ENCODE measurements around the gene RERE.
"Not testable (repeated sequence)": the region's sequence is repeated elsewhere in the genome, so short reads cannot be mapped to it uniquely, and the experiment has no call there.

RERE gene

GRCh38 chr1:8641377-8641997 lies 176.0 kb downstream of the RERE start:
- DNase-seq (ENCODE audit: low read depth, low spot score): no peak

GRCh38 chr1:8640950-8641349 lies 176.5 kb downstream of the RERE start:
- DNase-seq (ENCODE audit: low read depth, low spot score): no peak

GRCh38 chr1:8639148-8639547 lies 178.3 kb downstream of the RERE start:
- no peak for DNase-seq (ENCODE audit: low read depth, low spot score)

GRCh38 chr1:8633741-8634501 lies 183.5 kb downstream of the RERE start:
- no peak for DNase-seq (ENCODE audit: low read depth, low spot score)

DNA sequence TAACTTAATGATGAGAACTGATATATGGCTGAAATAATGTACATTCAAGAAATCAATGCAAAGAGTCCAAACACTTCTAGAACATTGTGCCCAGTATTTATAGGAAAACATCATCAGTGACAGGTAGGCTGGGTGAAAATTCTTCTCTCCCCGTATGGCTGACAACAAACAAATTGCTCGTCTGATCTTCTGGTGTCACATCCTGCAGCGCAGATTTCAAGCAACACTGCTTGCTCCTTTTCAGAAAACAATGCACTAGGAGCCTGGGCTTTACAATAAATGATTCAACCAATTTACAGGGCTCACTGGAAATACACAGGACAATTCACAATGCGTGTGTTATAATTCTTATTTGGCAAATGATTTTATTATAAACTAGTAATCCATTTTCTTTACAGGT lies 185.3 kb downstream of the RERE start:
- DNase-seq (ENCODE audit: low read depth, low spot score): no peak

DNA sequence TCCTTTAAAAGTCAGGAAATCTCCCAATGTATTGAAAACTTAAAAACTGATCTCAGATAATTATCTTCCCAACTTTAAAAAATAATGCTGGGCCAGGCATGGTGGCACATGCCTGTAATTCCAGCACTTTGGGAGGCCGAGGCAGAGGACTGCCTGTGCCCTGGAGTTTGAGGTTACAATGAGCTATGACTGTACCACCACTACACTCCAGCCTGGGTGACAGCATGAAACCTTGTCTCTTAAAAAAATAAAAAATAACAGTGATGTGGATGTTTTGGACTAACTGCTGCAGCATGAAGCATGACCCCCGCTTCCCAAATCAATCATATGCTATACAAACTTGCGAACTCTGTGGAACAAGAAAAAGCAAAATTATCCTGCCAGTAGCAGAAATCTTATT lies 186.3 kb downstream of the RERE start:
- DNase-seq (ENCODE audit: low read depth, low spot score): no peak

- DNase-seq (ENCODE audit: low read depth, low spot score): no peak
Measured at GRCh38 chr1:8629241-8630091, 188.0 kb downstream of the RERE start.

DNA sequence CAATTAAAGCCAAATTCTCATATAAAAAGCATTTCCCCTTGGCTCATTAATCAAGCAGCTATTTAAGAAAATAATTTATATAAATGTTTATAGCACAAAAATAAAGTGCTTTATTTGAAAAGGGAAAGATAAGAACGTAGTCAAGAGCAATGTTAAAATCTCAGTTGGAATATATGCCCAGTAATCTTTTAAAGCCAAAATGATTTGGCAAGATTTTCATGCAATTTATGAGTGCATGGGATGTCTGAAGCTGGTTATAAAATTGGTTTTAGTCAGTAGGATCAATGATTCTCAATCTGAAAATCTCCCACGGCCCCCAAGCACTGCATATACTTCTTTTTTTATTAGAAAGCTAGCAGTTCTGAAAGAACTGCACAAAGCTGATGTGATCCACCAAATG lies 188.8 kb downstream of the RERE start:
- no peak for DNase-seq (ENCODE audit: low read depth, low spot score)

DNA sequence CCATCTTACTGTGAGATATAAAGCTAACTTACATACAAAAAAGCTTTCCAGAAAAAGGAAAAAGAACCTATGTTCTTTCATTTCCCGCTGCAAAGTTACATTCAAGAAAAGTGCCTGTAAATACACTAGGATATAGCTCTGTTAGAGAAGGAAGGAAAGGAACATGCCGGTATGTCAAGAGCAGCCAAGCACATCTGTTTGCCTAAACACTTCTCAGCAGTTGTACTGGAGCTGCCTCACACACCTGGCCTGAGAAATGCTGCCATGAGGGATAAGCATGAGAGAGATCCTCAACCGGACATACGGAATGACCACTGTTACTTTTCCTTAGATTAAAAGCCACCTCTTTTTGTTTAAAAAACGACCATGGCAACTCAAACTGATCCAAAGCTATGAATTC lies 189.7 kb downstream of the RERE start:
- DNase-seq (ENCODE audit: low read depth, low spot score): no peak

DNA sequence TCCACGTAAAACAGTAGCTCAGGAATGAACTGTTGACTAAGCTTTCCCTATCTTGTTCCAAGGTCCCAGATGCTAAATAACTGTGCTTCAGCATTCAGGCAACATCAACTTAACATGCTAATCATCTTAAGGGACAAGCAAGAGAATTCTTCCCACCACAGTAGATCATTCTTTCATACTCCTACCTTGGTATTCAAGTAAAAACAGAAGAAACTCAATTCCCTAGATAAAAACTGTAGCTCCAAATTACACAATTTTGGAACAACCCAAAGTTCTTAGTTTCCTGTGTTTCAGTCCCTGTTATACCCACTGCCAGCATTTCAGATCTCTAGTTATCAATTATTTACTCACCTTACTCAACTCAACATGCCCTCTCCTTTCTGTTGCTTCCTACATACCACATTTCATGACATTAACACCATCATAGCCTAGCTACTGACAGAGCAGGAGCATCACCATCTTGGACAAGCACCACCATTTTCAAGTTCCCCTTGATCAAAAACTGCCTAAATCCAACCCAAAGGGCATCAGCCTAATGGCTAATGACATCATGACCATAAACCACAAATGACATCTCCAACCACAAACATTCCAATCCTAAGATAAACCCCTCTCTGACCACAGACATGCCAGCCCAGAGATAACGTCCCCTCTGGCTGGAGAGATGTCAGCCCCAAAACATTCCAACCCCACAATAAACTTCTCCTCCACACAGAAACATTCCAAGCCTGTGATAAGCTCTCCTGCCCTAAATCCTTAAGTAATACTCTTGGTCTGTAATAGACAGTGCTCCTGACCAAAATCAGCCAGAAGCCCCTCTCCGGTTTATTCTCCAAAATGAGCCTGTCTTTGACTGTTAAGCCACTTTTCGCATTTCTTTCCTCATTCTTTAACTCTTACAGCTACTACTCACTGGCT lies 191.2 kb downstream of the RERE start:
- no peak for DNase-seq (ENCODE audit: low read depth, low spot score)

DNA sequence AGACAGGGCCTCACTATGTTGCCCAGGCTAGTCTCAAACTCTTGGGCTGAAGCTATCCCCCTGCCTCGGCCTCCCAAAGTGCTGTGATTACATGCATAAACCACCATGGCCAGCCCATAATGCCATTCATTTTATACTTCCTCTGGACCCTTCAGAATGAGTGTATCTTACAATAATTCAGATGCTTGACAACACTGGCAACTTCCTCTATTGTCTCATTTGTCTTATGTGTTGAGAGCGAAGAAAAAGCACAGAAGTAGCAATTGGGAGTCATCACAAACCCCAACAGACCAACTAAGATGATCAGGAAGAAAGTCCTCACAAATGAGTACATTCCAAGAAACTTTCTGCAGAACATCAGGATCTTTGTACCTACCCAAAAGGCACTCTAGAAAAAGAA lies 191.9 kb downstream of the RERE start:
- no peak for DNase-seq (ENCODE audit: low read depth, low spot score)

DNA sequence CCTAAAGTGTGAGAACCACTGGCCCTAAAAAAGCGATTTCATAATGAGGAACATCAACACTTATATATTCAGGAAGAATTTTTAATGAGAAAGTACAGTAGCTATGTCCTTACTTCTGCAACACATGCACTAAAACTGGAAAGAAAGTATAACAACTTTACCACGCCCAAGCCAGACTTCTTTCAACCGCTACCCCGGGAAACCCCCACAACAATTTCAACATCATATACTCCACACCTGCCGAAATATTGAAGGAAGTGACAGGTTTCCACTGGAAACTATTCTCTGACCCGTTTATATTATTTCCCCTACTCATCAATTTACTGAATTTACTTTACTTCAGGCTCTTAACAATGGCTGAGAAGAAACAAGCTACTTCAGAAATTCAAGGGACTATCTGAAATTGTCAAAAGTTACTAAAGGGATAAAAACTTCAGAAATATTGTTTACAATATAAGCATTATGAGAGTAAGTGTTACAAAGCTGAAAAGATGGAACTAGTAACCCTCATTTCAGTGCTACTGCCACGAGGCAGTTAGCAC lies 193.7 kb downstream of the RERE start:
- DNase-seq (ENCODE audit: low read depth, low spot score): not testable (repeated sequence)

DNA sequence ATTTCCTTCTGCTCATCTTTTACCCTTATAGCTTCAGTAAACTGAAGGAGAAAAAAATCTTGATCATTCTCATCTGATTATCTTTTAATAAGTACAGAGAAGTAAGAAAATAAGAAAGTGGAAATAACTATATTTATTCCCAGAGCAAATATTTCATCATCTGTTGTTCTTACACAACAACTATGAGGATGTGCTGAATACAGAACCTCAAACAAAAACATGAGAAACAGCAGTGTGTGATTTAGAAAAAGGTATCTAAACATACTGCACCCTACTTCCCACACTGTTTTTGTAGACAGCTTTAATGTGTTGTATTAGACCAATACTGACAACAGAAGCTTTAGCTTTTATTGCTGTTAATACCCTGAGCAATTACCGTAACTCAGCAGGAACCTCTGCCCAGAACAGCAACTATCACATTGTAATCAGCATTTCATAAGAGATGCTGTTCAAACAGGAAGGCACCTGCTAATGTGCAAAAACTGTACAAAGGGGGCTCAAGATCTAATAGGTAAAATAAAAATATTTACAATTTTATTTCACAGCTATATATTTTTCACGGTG lies 195.6 kb downstream of the RERE start:
- not testable (repeated sequence) for DNase-seq (ENCODE audit: low read depth, low spot score)

- not testable (repeated sequence) for DNase-seq (ENCODE audit: low read depth, low spot score)
Measured at GRCh38 chr1:8621034-8621582, 196.3 kb downstream of the RERE start.

DNA sequence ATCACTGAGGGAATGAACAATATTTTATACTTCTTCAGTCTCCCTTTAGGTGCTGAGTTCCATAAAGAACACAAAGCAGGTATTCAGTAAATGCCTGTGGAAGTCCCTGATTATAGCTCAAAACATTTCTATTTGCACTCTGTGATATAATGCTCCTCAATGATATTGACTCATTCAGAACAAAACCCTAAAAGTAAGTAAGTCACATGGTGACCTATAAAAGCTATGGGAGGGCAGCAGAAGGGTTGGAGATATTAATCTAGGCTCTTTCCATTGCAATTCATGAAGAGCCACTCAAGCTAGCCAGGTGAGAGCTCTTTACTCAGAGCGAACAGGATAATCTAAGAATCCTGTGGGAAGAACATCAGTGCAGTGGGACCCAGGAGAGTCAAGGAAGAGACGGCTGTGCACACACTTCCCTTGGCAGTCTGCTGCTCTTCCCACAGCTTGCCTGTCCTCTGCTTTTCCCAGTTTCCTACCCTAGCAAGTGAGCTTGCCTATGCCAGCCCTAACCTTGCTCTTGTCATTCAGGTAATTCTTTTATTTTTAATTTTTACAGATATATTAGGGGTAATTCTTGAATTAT lies 197.4 kb downstream of the RERE start:
- DNase-seq (ENCODE audit: low read depth, low spot score): not testable (repeated sequence)

DNA sequence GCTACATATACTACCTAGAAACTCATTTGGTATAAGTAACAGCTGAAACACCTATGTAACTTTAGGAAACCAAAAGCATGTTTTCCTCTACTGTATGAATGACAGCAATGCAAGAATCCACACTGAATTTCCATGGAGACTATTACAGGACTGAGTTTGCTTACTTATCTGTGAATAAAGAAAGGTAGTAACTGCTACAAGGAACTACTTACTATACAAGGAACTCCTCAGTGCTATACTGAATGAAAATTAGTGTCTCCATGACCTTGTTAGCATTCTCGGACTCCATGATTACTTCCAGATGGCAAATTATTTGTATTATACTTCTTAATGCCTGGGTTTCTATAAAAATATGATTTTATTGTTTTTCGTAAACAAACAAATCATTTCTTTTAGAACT lies 198.0 kb downstream of the RERE start:
- not testable (repeated sequence) for DNase-seq (ENCODE audit: low read depth, low spot score)

DNA sequence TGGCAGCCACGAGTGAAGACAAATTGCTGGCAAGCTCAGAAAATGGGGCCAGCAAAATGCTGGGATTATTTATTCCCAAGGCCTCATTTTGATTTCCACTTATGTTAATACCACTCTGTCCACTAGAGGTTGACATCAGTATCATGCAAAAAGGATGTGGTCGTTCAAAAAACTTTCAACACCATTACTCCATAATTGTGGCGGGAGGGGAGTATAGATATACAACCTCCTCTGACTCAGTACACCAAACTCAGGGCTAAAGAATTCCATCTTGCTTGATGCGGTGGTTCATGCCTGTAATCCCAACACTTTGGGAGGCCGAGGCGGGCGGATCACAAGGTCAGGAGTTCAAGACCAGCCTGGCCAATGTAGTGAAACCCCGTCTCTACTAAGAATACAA lies 200.6 kb downstream of the RERE start:
- not testable (repeated sequence) for DNase-seq (ENCODE audit: low read depth, low spot score)

GRCh38 chr1:8611634-8612515 lies 205.6 kb downstream of the RERE start:
- not testable (repeated sequence) for DNase-seq (ENCODE audit: low read depth, low spot score)

- DNase-seq (ENCODE audit: low read depth, low spot score): no peak
Measured at GRCh38 chr1:8607906-8608305, 209.5 kb downstream of the RERE start.

All from activated naive CD8-positive, alpha-beta T cell treated with anti-CD3 and anti-CD28 coated beads, Interleukin-2, amount 50 U/mL, for 16 hours (primary cell).